ENCODE results near the gene NT5C1A.

The NT5C1A gene

GRCh38 chr1:39625009-39625408 lies 46.9 kb downstream of the NT5C1A start:
- Histone ChIP-seq H3K9ac (ENCODE audit: low read depth, low read length, poor library complexity, severe bottlenecking) (no peak overlapping the region), H3K4me1 (ENCODE audit: insufficient read depth, low read length, poor library complexity, severe bottlenecking) (no peaks in the 10 kb centered on the region), H4K20me1 (ENCODE audit: insufficient read depth, low read length, poor library complexity, severe bottlenecking) (no peaks in the 10 kb centered on the region), H2AFZ (ENCODE audit: low read length) (no peak overlapping the region), H3K9me2 (replicated peaks; ENCODE audit: low read depth, low read length) (no peaks in the 10 kb centered on the region), H3K79me2 (ENCODE audit: insufficient read depth, low read length) (no peaks in the 10 kb centered on the region), H3K9me3 (ENCODE audit: insufficient read depth, low read depth, low read length) (no peaks in the 10 kb centered on the region), H3K4me3 (ENCODE audit: low read length, poor library complexity, severe bottlenecking) (no peak overlapping the region), H3F3A (ENCODE audit: low read depth) (no peaks in the 10 kb centered on the region), H3K36me3 (ENCODE audit: insufficient read depth, low read length) (no peaks in the 10 kb centered on the region), H3K4me2 (ENCODE audit: low read depth, low read length, poor library complexity, severe bottlenecking) (no peak overlapping the region), H3K27me3 (ENCODE audit: insufficient read depth, low read length, poor library complexity, severe bottlenecking) (no peaks in the 10 kb centered on the region)
- TF ChIP-seq EZH2phosphoT487 (IDR thresholded peaks at IDR 0.05; ENCODE audit: borderline replicate concordance) (no peak), CTCF (conservative IDR thresholded peaks at IDR 0.05; ENCODE audit: low read length) (no peak)

- Histone ChIP-seq H3K4me1 (ENCODE audit: insufficient read depth, low read length, poor library complexity, severe bottlenecking) (no peaks in the 10 kb centered on the region), H3K27me3 (ENCODE audit: insufficient read depth, low read length, poor library complexity, severe bottlenecking) (no peaks in the 10 kb centered on the region), H3K36me3 (ENCODE audit: insufficient read depth, low read length) (no peaks in the 10 kb centered on the region), H3K4me3 (ENCODE audit: low read length, poor library complexity, severe bottlenecking) (no peak overlapping the region), H3F3A (ENCODE audit: low read depth) (no peaks in the 10 kb centered on the region), H3K9me2 (replicated peaks; ENCODE audit: low read depth, low read length) (no peaks in the 10 kb centered on the region), H4K20me1 (ENCODE audit: insufficient read depth, low read length, poor library complexity, severe bottlenecking) (no peaks in the 10 kb centered on the region), H2AFZ (ENCODE audit: low read length) (no peak overlapping the region), H3K79me2 (ENCODE audit: insufficient read depth, low read length) (no peaks in the 10 kb centered on the region), H3K4me2 (ENCODE audit: low read depth, low read length, poor library complexity, severe bottlenecking) (no peak overlapping the region), H3K9ac (ENCODE audit: low read depth, low read length, poor library complexity, severe bottlenecking) (no peak overlapping the region), H3K9me3 (ENCODE audit: insufficient read depth, low read depth, low read length) (no peaks in the 10 kb centered on the region)
- TF ChIP-seq CTCF (conservative IDR thresholded peaks at IDR 0.05; ENCODE audit: low read length) (no peak), EZH2phosphoT487 (IDR thresholded peaks at IDR 0.05; ENCODE audit: borderline replicate concordance) (no peak)
These were observed 48.9 kb downstream of the NT5C1A start for GRCh38 chr1:39623053-39623452.

- Histone ChIP-seq H3K9me3 (ENCODE audit: insufficient read depth, low read depth, low read length) (no peaks in the 10 kb centered on the region), H2AFZ (ENCODE audit: low read length) (no peak overlapping the region), H3K27me3 (ENCODE audit: insufficient read depth, low read length, poor library complexity, severe bottlenecking) (no peaks in the 10 kb centered on the region), H3K36me3 (ENCODE audit: insufficient read depth, low read length) (no peaks in the 10 kb centered on the region), H3K4me1 (ENCODE audit: insufficient read depth, low read length, poor library complexity, severe bottlenecking) (no peaks in the 10 kb centered on the region), H3K9me2 (replicated peaks; ENCODE audit: low read depth, low read length) (no peaks in the 10 kb centered on the region), H3K79me2 (ENCODE audit: insufficient read depth, low read length) (no peaks in the 10 kb centered on the region), H4K20me1 (ENCODE audit: insufficient read depth, low read length, poor library complexity, severe bottlenecking) (no peaks in the 10 kb centered on the region), H3K4me3 (ENCODE audit: low read length, poor library complexity, severe bottlenecking) (no peak overlapping the region), H3F3A (ENCODE audit: low read depth) (no peaks in the 10 kb centered on the region), H3K9ac (ENCODE audit: low read depth, low read length, poor library complexity, severe bottlenecking) (no peak overlapping the region), H3K4me2 (ENCODE audit: low read depth, low read length, poor library complexity, severe bottlenecking) (no peak overlapping the region)
- TF ChIP-seq EZH2phosphoT487 (IDR thresholded peaks at IDR 0.05; ENCODE audit: borderline replicate concordance): no peak
- TF ChIP-seq CTCF (conservative IDR thresholded peaks at IDR 0.05; ENCODE audit: low read length): no peak
These were observed 49.5 kb downstream of the NT5C1A start for GRCh38 chr1:39622427-39622826.
